ENCODE data around the gene COL15A1. TPM values are rescaled to one million over a fixed set of nuclear protein-coding genes. Genes with fewer than 3 reads are reported as not detected.

COL15A1 gene
- total and polyA plus RNA-seq, 2 of the 8 experiments (the other 6 are each of a cell fraction or from before 2014, with no cell fraction given) = 0.12 to 0.15 TPM

DNA sequence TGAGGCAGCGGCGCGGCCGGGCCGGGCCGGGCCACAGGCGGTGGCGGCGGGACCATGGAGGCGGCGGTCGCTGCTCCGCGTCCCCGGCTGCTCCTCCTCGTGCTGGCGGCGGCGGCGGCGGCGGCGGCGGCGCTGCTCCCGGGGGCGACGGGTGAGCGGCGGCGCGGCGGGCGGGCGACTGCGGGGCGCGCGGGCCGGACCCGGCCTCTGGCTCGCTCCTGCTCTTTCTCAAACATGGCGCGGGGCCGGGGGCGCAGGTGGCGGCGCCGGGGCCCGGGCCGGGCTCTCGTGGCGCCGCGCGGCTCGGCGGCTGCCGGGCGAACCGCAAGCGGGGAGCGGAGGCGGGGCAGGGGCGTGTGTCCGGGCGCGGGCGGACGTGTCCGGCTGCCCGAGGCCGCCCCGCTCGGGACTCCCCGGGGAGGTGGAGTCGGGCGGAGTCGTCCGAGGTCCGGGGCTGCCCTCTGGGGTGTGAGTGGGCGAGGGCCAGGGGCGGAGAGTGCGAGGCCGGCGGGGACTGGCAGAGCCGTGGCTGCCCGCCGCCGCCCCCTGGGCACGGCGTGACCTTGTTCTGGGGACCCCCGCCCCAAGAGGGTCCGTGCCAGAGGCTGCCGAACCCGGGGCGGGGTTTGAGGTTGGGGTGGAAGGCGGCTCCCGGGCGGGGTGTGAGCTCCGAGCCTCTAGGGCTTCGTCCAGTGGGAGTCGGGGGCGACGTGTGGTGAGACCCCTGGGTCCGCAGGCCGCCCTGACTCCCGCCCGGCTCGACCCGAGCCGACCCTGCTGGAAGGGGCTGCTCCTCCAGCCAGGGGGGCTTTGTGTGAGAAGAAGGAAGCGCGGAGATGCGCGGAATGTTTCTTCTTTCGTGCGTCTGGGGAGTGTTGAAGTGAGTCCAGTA, 161.7 kb downstream of the COL15A1 start:
- H3K14ac ChIP-seq (ENCODE audit: insufficient read length) = no peak overlapping the region
- H3K4me2 ChIP-seq (ENCODE audit: insufficient read depth in 1 of 2, low read depth in 2 of 2, low read length in 2 of 2) = peak overlapping the region; percentile 51 to 68
- peak overlapping the region; percentile 51; the same call in 1 of the 2 replicates for H3K27ac ChIP-seq (ENCODE audit: low read depth, low read length)
- peaks cover 4 to 12% of the 10 kb centered on the region in 2 experiments for H4K20me1 ChIP-seq (replicated peaks in 1 of 2; ENCODE audit: control insufficient read depth in 1 of 2, insufficient read depth in 2 of 2, low read length in 2 of 2)
- H3K23ac ChIP-seq (ENCODE audit: insufficient read length) = no peak overlapping the region
- H3K56ac ChIP-seq (replicated peaks; ENCODE audit: insufficient read length, low read depth, low read length) = no peak overlapping the region
- no peak overlapping the region for H2BK15ac ChIP-seq (ENCODE audit: low read length)
- FAIRE-seq (no peak), DNase-seq (ENCODE audit: low read depth in 1 of 2, low spot score in 2 of 2) (peak in 1 of 2 experiments; percentile 80)
- no peak overlapping the region for H3K4ac ChIP-seq (replicated peaks; ENCODE audit: insufficient read length, low read depth, low read length)
- peaks cover 2% of the 10 kb centered on the region; the same call in 1 of the 2 replicates for H3K79me1 ChIP-seq (ENCODE audit: low read depth, low read length)
- H4K5ac ChIP-seq (ENCODE audit: insufficient read length, low read depth, low read length) = no peak overlapping the region
- no peaks in the 10 kb centered on the region for H3K9me3 ChIP-seq (ENCODE audit: insufficient read depth in 2 of 2, low read depth in 1 of 2, low read length in 1 of 2)
- no peak overlapping the region for H2BK120ac ChIP-seq (replicated peaks; ENCODE audit: low read depth, low read length)
- no peak overlapping the region for H2AFZ ChIP-seq (ENCODE audit: low read length)
- H2BK5ac ChIP-seq (ENCODE audit: low read depth, low read length) = no peak overlapping the region
- H3K4me3 ChIP-seq (ENCODE audit: extremely low read depth in 1 of 4, insufficient read depth in 2 of 4, low read depth in 3 of 4, low read length in 4 of 4) = peak overlapping the region; percentile 46 to 92 (median 82)
- H4K91ac ChIP-seq (replicated peaks; ENCODE audit: insufficient read length, low read length) = no peak overlapping the region
- peak overlapping the region; percentile 56 to 99 (median 70) for H3K9ac ChIP-seq (replicated peaks in 1 of 4; ENCODE audit: extremely low read depth in 1 of 4, low read depth in 3 of 4, low read length in 3 of 4)
- ChIA-PET POLR2A (ENCODE audit: partially characterized antibody) (interaction anchor here (0.6 to 2.8 kb wide), 14 partner anchors 8 to 1419 kb away, joined by 3 to 11 read pairs (median 3); partner anchors contain the start of genes ALG2 and SEC61B), CTCF (ENCODE audit: partially characterized antibody) (interaction anchor here (0.7 to 2.6 kb wide), 12 partner anchors 14 to 329 kb away, joined by 3 to 16 read pairs (median 4); no protein-coding TSS in a partner anchor)
- peak overlapping the region; percentile 82 for H4K8ac ChIP-seq (ENCODE audit: extremely low read depth, insufficient read depth, low read length)
- H3K4me1 ChIP-seq (replicated peaks in 1 of 4; ENCODE audit: control insufficient read depth in 3 of 4, insufficient read depth in 4 of 4, low read length in 3 of 4) = peaks cover 0 to 3% (median 2%) of the 10 kb centered on the region in 4 experiments; a peak in 3 of 7 replicates
- no peaks in the 10 kb centered on the region for H3K36me3 ChIP-seq (ENCODE audit: control insufficient read depth in 2 of 4, insufficient read depth in 4 of 4, low read length in 3 of 4)
- H3K79me2 ChIP-seq (ENCODE audit: control insufficient read depth in 1 of 2, insufficient read depth in 2 of 2, low read length in 2 of 2) = peaks cover 6 to 47% of the 10 kb centered on the region in 2 experiments
- no peak overlapping the region for H2BK20ac ChIP-seq (ENCODE audit: low read length)
- no peaks in the 10 kb centered on the region; a peak in 1 of 7 replicates for H3K27me3 ChIP-seq (replicated peaks in 1 of 4; ENCODE audit: control insufficient read depth in 3 of 4, extremely low read depth in 1 of 4, insufficient read depth in 3 of 4, low read length in 3 of 4)
- peaks cover 7% of the 10 kb centered on the region for H3K23me2 ChIP-seq (ENCODE audit: low read depth, low read length)
- no peak overlapping the region for H3K18ac ChIP-seq (ENCODE audit: extremely low read depth, low read length)
- no peak overlapping the region for H2BK12ac ChIP-seq (ENCODE audit: low read depth, low read length)
- no peak overlapping the region for H2AK5ac ChIP-seq (ENCODE audit: low read depth, low read length)
- 1% methylated on average over 36 of the region's 118 CpGs; no CpG with 5 or more reads in 1 of the 2 experiments for WGBS, 2 experiments (ENCODE audit: extremely low coverage in 1 of 2, insufficient coverage in 1 of 2, insufficient read length in 1 of 2, insufficient replicate concordance in 2 of 2, low coverage in 1 of 2, low lambda C conversion rate in 2 of 2, missing lambda C conversion rate in 1 of 2)
- TF ChIP-seq TEAD4 (IDR thresholded peaks at IDR 0.05; ENCODE audit: low read depth, low read length) = 0 out of 2 replicates have a peak, but pooled peaks have one; percentile 9
- TF ChIP-seq SRF (IDR thresholded peaks at IDR 0.05; ENCODE audit: low read depth, low read length) = no peak
- peak; percentile 50 for TF ChIP-seq ASH2L (IDR thresholded peaks at IDR 0.05; ENCODE audit: low read length)
- TF ChIP-seq FOSL1 (IDR thresholded peaks at IDR 0.05; ENCODE audit: insufficient read depth, low read depth, low read length) = no peak
- no peak; the same call in 1 of the 2 replicates for TF ChIP-seq CREB1 (IDR thresholded peaks at IDR 0.05)
- no peak for TF ChIP-seq RXRA (IDR thresholded peaks at IDR 0.05; ENCODE audit: insufficient read depth, low read depth, low read length)
- no peak for TF ChIP-seq HDAC6 (IDR thresholded peaks at IDR 0.05; ENCODE audit: low read depth, low read length)
- TF ChIP-seq BRCA1 (IDR thresholded peaks at IDR 0.05; ENCODE audit: low read depth, low read length) = no peak
- 0 out of 2 replicates have a peak, but pooled peaks have one; percentile 55 for TF ChIP-seq RBBP5 (IDR thresholded peaks at IDR 0.05; ENCODE audit: borderline replicate concordance, low read depth, low read length)
- peak; percentile 67; the same call in 1 of the 2 replicates for TF ChIP-seq EGR1 (IDR thresholded peaks at IDR 0.05; ENCODE audit: borderline replicate concordance, low read depth, low read length)
- no peak for TF ChIP-seq YY1 (IDR thresholded peaks at IDR 0.05; ENCODE audit: low read depth, low read length)
- TF ChIP-seq PHF8 (conservative IDR thresholded peaks at IDR 0.05; ENCODE audit: low read depth, low read length) = peak; percentile 51; the same call in 1 of the 2 replicates

Data from H1 (cell line).